Heart right ventricle (tissue), 16 donors: ENCODE results near the gene A1BG. TPM values are rescaled to one million over a fixed set of nuclear protein-coding genes. Genes with fewer than 3 reads are reported as not detected.
A peak's percentile ranks its signal among the peaks of the same experiment; 100 is the strongest.
"Not testable (repeated sequence)": the region's sequence is repeated elsewhere in the genome, so short reads cannot be mapped to it uniquely, and the experiment has no call there.

ENCODE experiments used
- ATAC-seq, 8 donors: fragments of 200-7000 bp; cut with Tn5 transposase; one replicate each; pipeline ENCODE4 v1.9.1; 2020; ENCODE audit warnings: mild to moderate bottlenecking in 8 of 8, moderate library complexity in 8 of 8, moderate number of reproducible peaks in 1 of 8
- DNase-seq, 2 donors: peaks; one replicate each; pipeline ENCODE4 v3.0.0-alpha.2; 2020
- H3K27ac ChIP-seq, 10 donors: fragments of 200-600 bp; sonication (generic) in 2 of 10; one replicate each; pipeline versions ENCODE4 v1.5.0 to v1.8.0; 2020 to 2022; ENCODE audit warnings: mild to moderate bottlenecking in 3 of 10
- H3K27me3 ChIP-seq, 7 donors: fragments of 200-600 bp; one replicate each; pipeline ENCODE4 v1.8.0; 2021 to 2022; ENCODE audit warnings: mild to moderate bottlenecking in 2 of 7
- H3K36me3 ChIP-seq, 9 donors: fragments of 200-600 bp; sonication (generic) in 1 of 9; one replicate each; pipeline versions ENCODE4 v1.5.0 to v1.8.0; 2020 to 2022; ENCODE audit warnings: mild to moderate bottlenecking in 2 of 9
- H3K4me1 ChIP-seq, 9 donors: fragments of 200-600 bp; sonication (generic) in 1 of 9; one replicate each; pipeline versions ENCODE4 v1.5.0 to v1.8.0; 2020 to 2022; ENCODE audit warnings: mild to moderate bottlenecking in 4 of 9
- H3K4me3 ChIP-seq, 10 donors: fragments of 200-600 bp; sonication (generic) in 2 of 10; one replicate each; pipeline versions ENCODE4 v1.5.0 to v1.8.0; 2020 to 2022; ENCODE audit warnings: mild to moderate bottlenecking in 7 of 10, moderate library complexity in 2 of 10
- H3K9me3 ChIP-seq, 11 donors: fragments of 200-600 bp in 10 of 11; sonication (generic) in 2 of 11; one replicate each; pipeline versions ENCODE4 v1.5.0 to v1.8.0; 2013 to 2022; ENCODE audit warnings: mild to moderate bottlenecking in 2 of 11, control low read depth in 1 of 11, moderate library complexity in 1 of 11
- CTCF ChIP-seq, 9 donors: fragments of 200-600 bp; sonication (generic) in 2 of 9; IDR thresholded peaks; one replicate each; pipeline versions ENCODE4 v1.5.0 to v1.8.0; 2021 to 2022; ENCODE audit warnings: antibody characterized with exemption in 9 of 9, mild to moderate bottlenecking in 5 of 9, moderate library complexity in 1 of 9
- WGBS, 2 donors: extraction: QIAGEN DNeasy Blood & Tissue Kit; methylation state at CpG; one replicate each; pipeline ENCODE4 v1.1.7; 2013; ENCODE audit warnings: inconsistent platforms in 1 of 2; 5-methylcytosine and 5-hydroxymethylcytosine counted together
- intact Hi-C, 10 donors: fragments of 100-400 bp; cut with DNase I; formaldehyde crosslinking; loops; one replicate each; pipeline versions ENCODE4 v1.11.1 to v1.14.2; 2022
- polyA plus RNA-seq, 2 donors: library from polyadenylated mRNA; stranded (reverse); fragments of 200-250 nt; gene quantifications; one replicate each; pipeline ENCODE4 v1.2.3, GENCODE V29; 2013
- total RNA-seq, 10 donors: library from RNA; stranded (reverse); fragmentation: NEBNext Ultra II Directional in 3 of 10; extraction: Animal tissue kit (Norgen Biotek cat#: 25700) in 3 of 10; gene quantifications; one replicate each; pipeline versions ENCODE4 v1.2.1 to v1.2.4, GENCODE V29; 2021 to 2023
- donor health status: Arrhythmogenic right ventricular cardiomyopathy.
- donor health status: ischemic (EF 13 %, LVEDD 7.1; RV severe dilation, severe dysfunction).
- donor health status: healthy with polysubstance abuse.
- donor health status: DM: no; HTN: yes; CAD: no.
- donor health status: DM: no; HTN: no; CAD: no.
- donor health status: ischemic (EF 25% LVEDD 6.9; RV normal size, moderate dysfunction).
- donor health status: ischemic (EF 25% LVEDD 5.7; RV mildly dilated, moderate dysfunction).
- donor health status: healthy.
- donor health status: DM: yes; HTN: yes; CAD: no.
- donor health status: Ischemic cardiomyopathy.
- donor health status: ischemic (EF 35%, LVEDD 5.7; RV mildly dilated, moderate dysfunction).
- donor health status: nonischemic (EF 11% LVEDD 7.7; RV severe dilation, severe dysfunction).
- donor health status: DM: yes; HTN: yes; CAD: no.
- donor health status: PGD.
- donor health status: ischemic (EF 29% LVEDD 5.4; RV normal size, mild dysfunction).
- donor health status: nonischemic (EF 23%, LVEDD 6.1; RV moderate dilation, normal function).

A1BG gene
- total and polyA plus RNA-seq, 12 donors, result 0.80 to 9.6 (median 2.6) TPM

- 85% methylated on average over 9 of the region's 9 CpGs for WGBS, 2 donors
- no peaks in the 10 kb centered on the region for H3K9me3 ChIP-seq
- peaks cover 0 to 4% (median 0%) of the 10 kb centered on the region in 9 donors for H3K36me3 ChIP-seq
- ATAC-seq, result no peak
- H3K27me3 ChIP-seq, result peaks cover 6 to 85% (median 65%) of the 10 kb centered on the region in 7 donors
- peaks cover 8 to 41% (median 28%) of the 10 kb centered on the region in 9 donors for H3K4me1 ChIP-seq
- no peak for TF ChIP-seq CTCF (IDR thresholded peaks at IDR 0.05)
- no peak for DNase-seq
- H3K4me3 ChIP-seq, result no peak overlapping the region
- intact Hi-C loops, result no loop called here
- H3K27ac ChIP-seq, result no peak overlapping the region
Observed at GRCh38 chr19:58351558-58351878, 1.8 kb downstream of the A1BG start.

- no peak for DNase-seq
Observed at GRCh38 chr19:58350871-58351557, 2.3 kb downstream of the A1BG start.

GRCh38 chr19:58350001-58350861 is 3.1 kb downstream of the A1BG start:
- no peak for DNase-seq
- peaks cover 0 to 4% (median 0%) of the 10 kb centered on the region in 9 donors for H3K36me3 ChIP-seq
- peaks cover 4 to 32% (median 18%) of the 10 kb centered on the region in 9 donors for H3K4me1 ChIP-seq
- 7 to 14% methylated on average over 80 to 84 of the region's 84 CpGs for WGBS, 2 donors
- no peaks in the 10 kb centered on the region for H3K9me3 ChIP-seq
- H3K27me3 ChIP-seq, result peaks cover 6 to 91% (median 64%) of the 10 kb centered on the region in 7 donors
- TF ChIP-seq CTCF (IDR thresholded peaks at IDR 0.05), result peak in 3 of 9 donors; percentile 21 to 32 (median 22)
- intact Hi-C loops, result no loop called here
- H3K27ac ChIP-seq, result no peak overlapping the region
- H3K4me3 ChIP-seq, result peak overlapping the region in 9 of 10 donors; percentile 15 to 48 (median 27)
- peak in 2 of 8 donors; percentile 32 to 45 for ATAC-seq

More at GRCh38 chr19:58350871-58351557, 2.3 kb downstream of the A1BG start:
- no peaks in the 10 kb centered on the region for H3K9me3 ChIP-seq
- WGBS, 2 donors, result 56 to 60% methylated on average over 34 of the region's 34 CpGs
- H3K27ac ChIP-seq, result no peak overlapping the region
- intact Hi-C loops, result no loop called here
- H3K27me3 ChIP-seq, result peaks cover 6 to 87% (median 63%) of the 10 kb centered on the region in 7 donors
- TF ChIP-seq CTCF (IDR thresholded peaks at IDR 0.05), result no peak
- H3K4me3 ChIP-seq, result peak overlapping the region in 5 of 10 donors; percentile 16 to 48 (median 27)
- peaks cover 4 to 36% (median 23%) of the 10 kb centered on the region in 9 donors for H3K4me1 ChIP-seq
- ATAC-seq, result no peak
- H3K36me3 ChIP-seq, result peaks cover 0 to 4% (median 0%) of the 10 kb centered on the region in 9 donors

- no peak for ATAC-seq
Observed at GRCh38 chr19:58349590-58349989, 3.7 kb downstream of the A1BG start.

GRCh38 chr19:58348080-58348479 is 5.2 kb downstream of the A1BG start:
- Histone ChIP-seq H3K27ac (peak overlapping the region in 4 of 10 donors; percentile 6 to 81 (median 48)), H3K4me3 (peak overlapping the region; percentile 10 to 75 (median 57)), H3K27me3 (peaks cover 6 to 85% (median 63%) of the 10 kb centered on the region in 7 donors), H3K4me1 (peaks cover 4 to 32% (median 18%) of the 10 kb centered on the region in 9 donors)
- H3K9me3 ChIP-seq, ATAC-seq, intact Hi-C loops, DNase-seq, H3K36me3 ChIP-seq: not testable (repeated sequence)
- WGBS, 2 donors, result 27 to 36% methylated on average over 12 of the region's 12 CpGs

More at GRCh38 chr19:58349590-58349989, 3.7 kb downstream of the A1BG start:
- WGBS, 2 donors, result 35 to 41% methylated on average over 8 of the region's 8 CpGs
- Histone ChIP-seq H3K4me3 (peak overlapping the region in 4 of 10 donors; percentile 26 to 48 (median 34)), H3K36me3 (peaks cover 0 to 4% (median 0%) of the 10 kb centered on the region in 9 donors), H3K27ac (no peak overlapping the region), H3K4me1 (peaks cover 4 to 32% (median 18%) of the 10 kb centered on the region in 9 donors), H3K9me3 (no peaks in the 10 kb centered on the region), H3K27me3 (peaks cover 6 to 89% (median 64%) of the 10 kb centered on the region in 7 donors)
- no peak for DNase-seq
- intact Hi-C loops, result no loop called here
- no peak for TF ChIP-seq CTCF (IDR thresholded peaks at IDR 0.05)
